HepG2 (cell line): ENCODE results near the gene CCNA2. TPM values are rescaled to one million over a fixed set of nuclear protein-coding genes. Genes with fewer than 3 reads are reported as not detected.
A peak's percentile ranks its signal among the peaks of the same experiment; 100 is the strongest.

Source experiments
- ATAC-seq: fragments of 200-7000 bp; cut with Tn5 transposase; 3 replicates; pipeline ENCODE4 v1.9.1; 2020; ENCODE audit warnings: mild to moderate bottlenecking, moderate library complexity
- BruUV-seq: library from RNA; stranded (reverse); fragments of 400-500 nt; replicated peaks from 2 replicates; lab custom pipeline; 2021; lab: Mats Ljungman, UMichigan
- CTCF ChIA-PET: fragments of 300-600 bp; formaldehyde crosslinking; extraction: SDS; loops from one replicate; lab custom pipeline; 2021; ENCODE audit warnings: low total read pairs, inconsistent platforms, low intra/inter-chr PET ratio; lab: Yijun Ruan, JAX
- POLR2A ChIA-PET: fragments of 350-600 bp; sonication (Branson Sonifier 250); formaldehyde crosslinking; loops from one replicate; lab custom pipeline; 2020; ENCODE audit warnings: antibody characterized with exemption, inconsistent platforms; lab: Yijun Ruan, JAX
- DNase-seq: peaks from one replicate; pipeline ENCODE4 v3.0.0-alpha.2; 2015; ENCODE audit warnings: low spot score
- FAIRE-seq: peaks from 3 replicates; lab custom pipeline; 2011; peaks lifted over from hg19 to GRCh38; lab: Jason Lieb, UNC
- H2AFZ ChIP-seq: one replicate; pipeline ENCODE4 v1.6.1; 2011; ENCODE audit warnings: low read length, inconsistent platforms
- H3K27ac ChIP-seq: fragments of 300-600 bp; 3 replicates; pipeline ENCODE4 v1.8.0; 2011; ENCODE audit warnings: mixed run types, mild to moderate bottlenecking, mixed read lengths, low read length, inconsistent platforms; ENCODE audit not compliant: insufficient read depth; ENCODE audit errors: extremely low read length
- H3K27me3 ChIP-seq, 2 experiments: fragments of 200-600 bp in 1 of 2; 2 replicates in 1 of 2; 3 replicates in 1 of 2; pipeline versions ENCODE4 v1.6.0 to v1.8.0; 2011; ENCODE audit warnings: low read length in 2 of 2, mild to moderate bottlenecking in 2 of 2, moderate library complexity in 2 of 2, inconsistent platforms in 1 of 2; ENCODE audit not compliant: insufficient read depth in 2 of 2, control insufficient read depth in 1 of 2
- H3K36me3 ChIP-seq, 2 experiments: fragments of 200-600 bp in 1 of 2; replicated peaks in 1 of 2; 2 replicates in 1 of 2; 3 replicates in 1 of 2; pipeline versions ENCODE4 v1.5.1 to v1.8.0; 2011; ENCODE audit warnings: low read length in 2 of 2, inconsistent platforms in 1 of 2; ENCODE audit not compliant: insufficient read depth in 2 of 2, control insufficient read depth in 1 of 2
- H3K4me1 ChIP-seq: 2 replicates; pipeline ENCODE4 v1.5.1; 2012; ENCODE audit warnings: low read length, inconsistent platforms; ENCODE audit not compliant: insufficient read depth
- H3K4me2 ChIP-seq: 2 replicates; pipeline ENCODE4 v1.6.0; 2011; ENCODE audit warnings: low read depth, low read length, inconsistent platforms
- H3K4me3 ChIP-seq, 3 experiments: fragments of 200-600 bp in 1 of 3; sonication (generic), shearing (Covaris generic) in 1 of 3; replicated peaks in 1 of 3; 2 replicates each; pipeline ENCODE4 v1.5.1; 2011 to 2016; ENCODE audit warnings: low read length in 3 of 3, inconsistent platforms in 2 of 3, low read depth in 2 of 3, mild to moderate bottlenecking in 2 of 3, control low read depth in 1 of 3, mixed read lengths in 1 of 3; ENCODE audit not compliant: insufficient read depth in 1 of 3
- H3K79me2 ChIP-seq: one replicate; pipeline ENCODE4 v1.6.1; 2011; ENCODE audit warnings: low read length, inconsistent platforms; ENCODE audit not compliant: insufficient read depth
- H3K9ac ChIP-seq: 2 replicates; pipeline ENCODE4 v1.6.0; 2011; ENCODE audit warnings: mild to moderate bottlenecking, low read depth, low read length, inconsistent platforms; ENCODE audit not compliant: insufficient read depth
- H3K9me3 ChIP-seq: 2 replicates; pipeline ENCODE4 v1.5.1; 2012; ENCODE audit warnings: mild to moderate bottlenecking, low read length
- H4K20me1 ChIP-seq: 2 replicates; pipeline ENCODE4 v1.6.0; 2011; ENCODE audit warnings: inconsistent platforms, mild to moderate bottlenecking, low read length, moderate library complexity; ENCODE audit not compliant: insufficient read depth
- ELF3 ChIP-seq: IDR thresholded peaks from 2 replicates; pipeline ENCODE4 v1.6.1; 2016; ENCODE audit warnings: missing genetic modification reagents, missing compliant biosample characterization
- ESRRA ChIP-seq: sonication (generic); formaldehyde crosslinking; IDR thresholded peaks from 2 replicates; pipeline ENCODE4 v1.5.1; 2020; ENCODE audit warnings: mild to moderate bottlenecking, low read depth, missing genetic modification reagents
- IRF2 ChIP-seq: IDR thresholded peaks from 2 replicates; pipeline ENCODE4 v1.6.1; 2018; ENCODE audit warnings: missing genetic modification reagents, missing compliant biosample characterization
- KLF11 ChIP-seq: IDR thresholded peaks from 2 replicates; pipeline ENCODE4 v1.6.1; 2016; ENCODE audit warnings: missing compliant biosample characterization
- KLF12 ChIP-seq: sonication (generic); formaldehyde crosslinking; IDR thresholded peaks from 2 replicates; pipeline ENCODE4 v1.4.0; 2020; ENCODE audit warnings: missing genetic modification reagents, borderline replicate concordance
- MEIS2 ChIP-seq: sonication (generic); formaldehyde crosslinking; IDR thresholded peaks from 2 replicates; pipeline ENCODE4 v1.9.0; 2021; ENCODE audit warnings: mild to moderate bottlenecking, missing genetic modification reagents
- NFIC ChIP-seq: IDR thresholded peaks from 2 replicates; pipeline ENCODE4 v1.6.1; 2012; ENCODE audit warnings: mild to moderate bottlenecking, low read length, inconsistent platforms
- ZNF30 ChIP-seq: sonication (generic); formaldehyde crosslinking; IDR thresholded peaks from 2 replicates; pipeline ENCODE4 v1.5.0; 2020; ENCODE audit warnings: mild to moderate bottlenecking, missing genetic modification reagents
- ZNF549 ChIP-seq: sonication (generic); formaldehyde crosslinking; IDR thresholded peaks from 2 replicates; pipeline ENCODE4 v1.5.0; 2020; ENCODE audit warnings: missing genetic modification reagents
- ZNF652 ChIP-seq: IDR thresholded peaks from 2 replicates; pipeline ENCODE4 v1.6.1; 2016; ENCODE audit warnings: low read depth, borderline replicate concordance
- WGBS: methylation state at CpG from one replicate; pipeline ENCODE4 v1.1.6; 2017; ENCODE audit warnings: low lambda C conversion rate; 5-methylcytosine and 5-hydroxymethylcytosine counted together
- in situ Hi-C: cut with HindIII; loops from 2 replicates; pipeline ENCODE4 v1.10.0; 2017; ENCODE audit warnings: low pct_unique_long_range_greater_than_20kb; ENCODE audit not compliant: extremely low pct_ligation_motif_present
- intact Hi-C: fragments of 100-400 bp; cut with micrococcal nuclease; formaldehyde crosslinking; loops from one replicate; pipeline ENCODE4 v1.10.0; 2022; ENCODE audit not compliant: unreplicated experiment
- polyA plus RNA-seq, 8 experiments: library from polyadenylated mRNA; depleted of rRNA in 3 of 8; stranded (reverse) in 7 of 8; unstranded in 1 of 8; fragments of >200 nt; fragmentation: Illumina TruSeq in 4 of 8; extraction: Trizol in 4 of 8; gene quantifications; 2 replicates each; pipeline versions ENCODE4 v1.2.1 to v1.2.3, GENCODE V29; 2011 to 2016; ENCODE audit warnings: low read depth in 4 of 8, missing spikeins in 1 of 8, mixed read lengths in 1 of 8; ENCODE audit not compliant: insufficient read depth in 1 of 8
- total RNA-seq, 5 experiments: library from RNA; depleted of rRNA; stranded (reverse); fragments of >200 nt; fragmentation: Illumina TruSeq; extraction: Trizol; gene quantifications; 2 replicates each; pipeline ENCODE4 v1.2.3, GENCODE V29; 2016; ENCODE audit warnings: low read depth in 1 of 5
- TF ChIP-seq, protein P1 (sequence below): IDR thresholded peaks from 2 replicates; pipeline ENCODE4 v1.6.1; 2016
- TF ChIP-seq, protein P2 (sequence below): sonication (generic); formaldehyde crosslinking; conservative IDR thresholded peaks from 2 replicates; pipeline ENCODE4 v1.8.1; 2023; ENCODE audit warnings: missing genetic modification reagents
- TF ChIP-seq, protein P3 (sequence below): sonication (generic); formaldehyde crosslinking; IDR thresholded peaks from 2 replicates; pipeline ENCODE4 v1.4.0; 2020; ENCODE audit warnings: missing genetic modification reagents

CCNA2 gene
- total and polyA plus RNA-seq, 2 of the 13 experiments (the other 11 are each of a cell fraction or from before 2014, with no cell fraction given), result 31.3 to 105 TPM

DNA sequence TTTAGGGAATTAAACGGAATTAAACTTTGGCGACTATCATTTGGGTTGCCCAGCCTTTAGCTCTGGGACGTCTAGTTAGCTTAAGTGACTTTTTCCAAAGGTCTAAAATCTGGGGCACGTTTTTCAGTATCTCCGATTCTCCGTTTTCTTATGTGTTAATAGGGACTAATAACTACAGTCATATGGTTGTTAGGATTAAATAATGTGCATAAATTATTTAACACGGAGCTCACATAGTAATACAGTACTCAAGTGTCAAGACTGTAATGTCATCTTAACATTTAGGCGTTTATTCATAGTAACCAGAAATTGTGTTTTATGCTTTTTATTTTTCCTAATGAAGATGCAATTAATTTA, 466 bp upstream of the CCNA2 start:
- POLR2A ChIA-PET, result interaction anchor here (0.8 to 2.0 kb wide), 3 partner anchors 23 to 128 kb away, joined by 4 to 14 read pairs (median 5); partner anchors contain the start of genes ANXA5, BBS7 and EXOSC9
- H4K20me1 ChIP-seq, result no peaks in the 10 kb centered on the region
- TF ChIP-seq NFIC, result 0 out of 2 replicates have a peak, but pooled peaks have one; percentile 19
- TF ChIP-seq ZNF549, result no peak
- 0 out of 2 replicates have a peak, but pooled peaks have one; percentile 5 for TF ChIP-seq ESRRA (CRISPR knock-in tag)
- TF ChIP-seq ELF3 (CRISPR knock-in tag), result 0 out of 2 replicates have a peak, but pooled peaks have one; percentile 1
- TF ChIP-seq, protein P1, sequence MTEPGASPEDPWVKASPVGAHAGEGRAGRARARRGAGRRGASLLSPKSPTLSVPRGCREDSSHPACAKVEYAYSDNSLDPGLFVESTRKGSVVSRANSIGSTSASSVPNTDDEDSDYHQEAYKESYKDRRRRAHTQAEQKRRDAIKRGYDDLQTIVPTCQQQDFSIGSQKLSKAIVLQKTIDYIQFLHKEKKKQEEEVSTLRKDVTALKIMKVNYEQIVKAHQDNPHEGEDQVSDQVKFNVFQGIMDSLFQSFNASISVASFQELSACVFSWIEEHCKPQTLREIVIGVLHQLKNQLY (CRISPR knock-in tag), result 0 out of 2 replicates have a peak, but pooled peaks have one; percentile 1
- no peak for TF ChIP-seq KLF11 (CRISPR knock-in tag)
- intact Hi-C loops (loop anchor here (2.0 to 5.0 kb wide), 4 partner anchors 47 to 1098 kb away; partner anchors contain the start of genes BBS7, BLTP1 and NUDT6), in situ Hi-C loops (no loop called here)
- H3K4me3 ChIP-seq, result peak overlapping the region; percentile 79 to 99 (median 90)
- no peaks in the 10 kb centered on the region for H3K9me3 ChIP-seq
- peaks cover 27% of the 10 kb centered on the region for H3K4me1 ChIP-seq
- H3K36me3 ChIP-seq, result peaks cover 2 to 17% of the 10 kb centered on the region in 2 experiments; a peak in 4 of 5 replicates
- BruUV-seq, result TSS peak; percentile 94
- CTCF ChIA-PET, result no interaction called here
- peak overlapping the region; percentile 87 for H3K27ac ChIP-seq
- H3K79me2 ChIP-seq, result peaks cover 31% of the 10 kb centered on the region
- peak overlapping the region; percentile 78 for H3K4me2 ChIP-seq
- H2AFZ ChIP-seq, result peak overlapping the region; percentile 78
- FAIRE-seq, result no peak
- ATAC-seq, result no peak
- no peak for DNase-seq
- WGBS, result 9% methylated on average over 8 of the region's 8 CpGs
- H3K27me3 ChIP-seq, result no peaks in the 10 kb centered on the region; a peak in 1 of 5 replicates
- H3K9ac ChIP-seq, result peak overlapping the region; percentile 80

DNA sequence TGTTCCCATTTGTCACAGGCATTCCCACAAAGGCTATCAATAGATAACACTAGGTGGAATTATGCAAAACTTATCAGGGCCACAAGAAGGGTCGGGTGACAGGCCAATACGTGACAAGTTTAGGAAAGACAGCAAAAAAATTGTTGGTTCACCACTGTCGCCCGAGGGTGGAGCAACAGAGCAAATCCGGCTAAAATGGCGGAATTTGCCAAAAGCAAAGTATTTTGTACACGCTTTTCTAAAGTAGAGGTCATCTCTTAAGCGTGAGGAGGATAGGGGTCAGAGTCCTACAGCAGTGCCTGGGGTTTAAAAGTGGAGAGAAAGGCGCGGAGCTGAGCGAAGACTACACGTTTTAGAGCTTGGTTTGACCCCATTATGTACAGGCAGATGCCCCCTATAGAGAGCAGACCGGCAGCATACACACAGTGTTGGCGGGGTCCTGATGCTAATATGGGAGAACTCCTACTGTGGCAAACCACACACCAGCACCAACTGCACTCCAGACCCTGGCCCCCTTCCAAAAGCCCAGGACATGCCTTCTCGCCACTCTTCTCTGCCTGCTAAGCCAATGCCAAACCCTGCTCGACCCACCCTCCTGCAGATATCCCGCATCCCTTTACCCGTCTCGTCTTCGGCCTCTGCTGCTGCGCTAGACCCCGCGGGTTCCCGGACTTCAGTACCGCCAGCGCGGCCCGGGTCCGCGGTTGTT, 733 bp downstream of the CCNA2 start:
- H3K4me3 ChIP-seq, result peak overlapping the region; percentile 79 to 99 (median 90)
- TSS peak; percentile 59 for BruUV-seq
- POLR2A ChIA-PET, result interaction anchor here (0.5 kb wide), 1 partner anchor 35 kb away, joined by 3 read pairs; no protein-coding TSS in a partner anchor
- peaks cover 27% of the 10 kb centered on the region for H3K4me1 ChIP-seq
- peaks cover 2 to 29% of the 10 kb centered on the region in 2 experiments for H3K36me3 ChIP-seq
- FAIRE-seq, result peak; percentile 66
- H3K27me3 ChIP-seq, result no peaks in the 10 kb centered on the region; a peak in 1 of 5 replicates
- WGBS, result 3% methylated on average over 16 of the region's 30 CpGs
- peak; percentile 64 for DNase-seq
- CTCF ChIA-PET, result no interaction called here
- no peaks in the 10 kb centered on the region for H4K20me1 ChIP-seq
- no peaks in the 10 kb centered on the region for H3K9me3 ChIP-seq
- peak overlapping the region; percentile 80 for H3K9ac ChIP-seq
- ATAC-seq, result peak; percentile 82
- H3K79me2 ChIP-seq, result peaks cover 31% of the 10 kb centered on the region
- in situ Hi-C loops (no loop called here), intact Hi-C loops (loop anchor here (1.0 to 5.0 kb wide), 4 partner anchors 22 to 1099 kb away; partner anchors contain the start of genes BLTP1, EXOSC9 and NUDT6)
- H2AFZ ChIP-seq, result peak overlapping the region; percentile 45
- H3K27ac ChIP-seq, result peak overlapping the region; percentile 87
- peak overlapping the region; percentile 78 for H3K4me2 ChIP-seq
- TF ChIP-seq, protein P2, sequence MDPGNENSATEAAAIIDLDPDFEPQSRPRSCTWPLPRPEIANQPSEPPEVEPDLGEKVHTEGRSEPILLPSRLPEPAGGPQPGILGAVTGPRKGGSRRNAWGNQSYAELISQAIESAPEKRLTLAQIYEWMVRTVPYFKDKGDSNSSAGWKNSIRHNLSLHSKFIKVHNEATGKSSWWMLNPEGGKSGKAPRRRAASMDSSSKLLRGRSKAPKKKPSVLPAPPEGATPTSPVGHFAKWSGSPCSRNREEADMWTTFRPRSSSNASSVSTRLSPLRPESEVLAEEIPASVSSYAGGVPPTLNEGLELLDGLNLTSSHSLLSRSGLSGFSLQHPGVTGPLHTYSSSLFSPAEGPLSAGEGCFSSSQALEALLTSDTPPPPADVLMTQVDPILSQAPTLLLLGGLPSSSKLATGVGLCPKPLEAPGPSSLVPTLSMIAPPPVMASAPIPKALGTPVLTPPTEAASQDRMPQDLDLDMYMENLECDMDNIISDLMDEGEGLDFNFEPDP (CRISPR knock-in tag), result no peak
- no peak for TF ChIP-seq IRF2
- no peak for TF ChIP-seq ZNF30 (CRISPR knock-in tag)
- no peak for TF ChIP-seq MEIS2 (CRISPR knock-in tag)
- TF ChIP-seq ZNF652, result no peak
- TF ChIP-seq, protein P3, sequence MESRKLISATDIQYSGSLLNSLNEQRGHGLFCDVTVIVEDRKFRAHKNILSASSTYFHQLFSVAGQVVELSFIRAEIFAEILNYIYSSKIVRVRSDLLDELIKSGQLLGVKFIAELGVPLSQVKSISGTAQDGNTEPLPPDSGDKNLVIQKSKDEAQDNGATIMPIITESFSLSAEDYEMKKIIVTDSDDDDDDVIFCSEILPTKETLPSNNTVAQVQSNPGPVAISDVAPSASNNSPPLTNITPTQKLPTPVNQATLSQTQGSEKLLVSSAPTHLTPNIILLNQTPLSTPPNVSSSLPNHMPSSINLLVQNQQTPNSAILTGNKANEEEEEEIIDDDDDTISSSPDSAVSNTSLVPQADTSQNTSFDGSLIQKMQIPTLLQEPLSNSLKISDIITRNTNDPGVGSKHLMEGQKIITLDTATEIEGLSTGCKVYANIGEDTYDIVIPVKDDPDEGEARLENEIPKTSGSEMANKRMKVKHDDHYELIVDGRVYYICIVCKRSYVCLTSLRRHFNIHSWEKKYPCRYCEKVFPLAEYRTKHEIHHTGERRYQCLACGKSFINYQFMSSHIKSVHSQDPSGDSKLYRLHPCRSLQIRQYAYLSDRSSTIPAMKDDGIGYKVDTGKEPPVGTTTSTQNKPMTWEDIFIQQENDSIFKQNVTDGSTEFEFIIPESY (CRISPR knock-in tag), result no peak
- no peak for TF ChIP-seq KLF12 (CRISPR knock-in tag)
- TF ChIP-seq ESRRA (CRISPR knock-in tag), result 0 out of 2 replicates have a peak, but pooled peaks have one; percentile 5
